Mammary epithelial cell (primary cell): ENCODE measurements around the gene MYO3B.

ENCODE experiments used
- CTCF ChIP-seq, 2 donors: IDR thresholded peaks in 1 of 2; conservative IDR thresholded peaks in 1 of 2; 2 replicates each; pipeline ENCODE4 v1.5.1; 2011 to 2012; ENCODE audit warnings: inconsistent platforms in 2 of 2, low read length in 2 of 2, mild to moderate bottlenecking in 2 of 2, control low read depth in 1 of 2, low read depth in 1 of 2; ENCODE audit not compliant: insufficient read depth in 1 of 2; ENCODE audit errors: extremely low read depth in 1 of 2
- EZH2 ChIP-seq: IDR thresholded peaks from 2 replicates; pipeline ENCODE4 v1.6.1; 2012; ENCODE audit warnings: low read length, inconsistent platforms, borderline replicate concordance

GRCh38 chr2:170354388-170354787 lies 176.4 kb downstream of the MYO3B start:
- TF ChIP-seq CTCF (conservative IDR thresholded peaks at IDR 0.05 in 1 of 2, IDR thresholded peaks at IDR 0.05 in 1 of 2; ENCODE audit: extremely low read depth in 1 of 2, insufficient read depth in 1 of 2, low read depth in 1 of 2, low read length in 2 of 2): no peak
- TF ChIP-seq EZH2: no peak
